ENCODE data around the gene DYSF. TPM values are rescaled to one million over a fixed set of nuclear protein-coding genes. Genes with fewer than 3 reads are reported as not detected.

The DYSF gene
- total RNA-seq, 2 experiments from 2014 or later, result not detected

GRCh38 chr2:71728036-71728435 is 274.7 kb downstream of the DYSF start:
- H3K4me1 ChIP-seq (ENCODE audit: insufficient read depth, low read length, poor library complexity, severe bottlenecking), result no peaks in the 10 kb centered on the region
- CTCF ChIA-PET (ENCODE audit: unreplicated experiment), result no interaction called here
- H3K4me3 ChIP-seq (ENCODE audit: low read depth, low read length, poor library complexity, severe bottlenecking), result no peak overlapping the region
- H3K9me2 ChIP-seq (ENCODE audit: insufficient read depth, low read length), result no peaks in the 10 kb centered on the region
- TF ChIP-seq EZH2phosphoT487 (IDR thresholded peaks at IDR 0.05; ENCODE audit: borderline replicate concordance, low read depth, low read length) (no peak), CTCF (conservative IDR thresholded peaks at IDR 0.05; ENCODE audit: low read length) (no peak)
- H3K27ac ChIP-seq (ENCODE audit: low read depth, low read length, poor library complexity, severe bottlenecking), result no peak overlapping the region
- no peak for DNase-seq (ENCODE audit: low spot score)
- no peaks in the 10 kb centered on the region for H3K36me3 ChIP-seq (ENCODE audit: insufficient read depth, low read length)
- H3K4me2 ChIP-seq (ENCODE audit: low read length), result no peak overlapping the region
- no peak overlapping the region for H2AFZ ChIP-seq (ENCODE audit: low read length)
- POLR2A ChIA-PET, result no interaction called here
- BruUV-seq (replicated peaks), result no TSS peak
- H3K9me3 ChIP-seq (ENCODE audit: low read length), result peaks cover 9% of the 10 kb centered on the region; the same call in 1 of the 2 replicates
- H3K79me2 ChIP-seq (ENCODE audit: insufficient read depth, low read depth, low read length), result no peaks in the 10 kb centered on the region
- H4K20me1 ChIP-seq (ENCODE audit: insufficient read depth, low read length), result no peaks in the 10 kb centered on the region
- intact Hi-C loops (cut with micrococcal nuclease; ENCODE audit: unreplicated experiment), result no loop called here

GRCh38 chr2:71730785-71731383 is 277.5 kb downstream of the DYSF start:
- Histone ChIP-seq H4K20me1 (ENCODE audit: insufficient read depth, low read length) (no peaks in the 10 kb centered on the region), H2AFZ (ENCODE audit: low read length) (no peak overlapping the region), H3K4me1 (ENCODE audit: insufficient read depth, low read length, poor library complexity, severe bottlenecking) (no peaks in the 10 kb centered on the region), H3K79me2 (ENCODE audit: insufficient read depth, low read depth, low read length) (no peaks in the 10 kb centered on the region), H3K4me2 (ENCODE audit: low read length) (no peak overlapping the region), H3K9me2 (ENCODE audit: insufficient read depth, low read length) (no peaks in the 10 kb centered on the region), H3K27ac (ENCODE audit: low read depth, low read length, poor library complexity, severe bottlenecking) (no peak overlapping the region), H3K9me3 (ENCODE audit: low read length) (no peaks in the 10 kb centered on the region), H3K4me3 (ENCODE audit: low read depth, low read length, poor library complexity, severe bottlenecking) (no peak overlapping the region), H3K36me3 (ENCODE audit: insufficient read depth, low read length) (no peaks in the 10 kb centered on the region)
- POLR2A ChIA-PET, result no interaction called here
- no peak for TF ChIP-seq CTCF (conservative IDR thresholded peaks at IDR 0.05; ENCODE audit: low read length)
- no peak for TF ChIP-seq EZH2phosphoT487 (IDR thresholded peaks at IDR 0.05; ENCODE audit: borderline replicate concordance, low read depth, low read length)
- CTCF ChIA-PET (ENCODE audit: unreplicated experiment), result no interaction called here
- intact Hi-C loops (cut with micrococcal nuclease; ENCODE audit: unreplicated experiment), result no loop called here
- no peak for DNase-seq (ENCODE audit: low spot score)
- BruUV-seq (replicated peaks), result no TSS peak

GRCh38 chr2:71734620-71735019 is 281.3 kb downstream of the DYSF start:
- BruUV-seq (replicated peaks), result no TSS peak
- no peaks in the 10 kb centered on the region for H4K20me1 ChIP-seq (ENCODE audit: insufficient read depth, low read length)
- no peak overlapping the region for H2AFZ ChIP-seq (ENCODE audit: low read length)
- no peaks in the 10 kb centered on the region for H3K9me3 ChIP-seq (ENCODE audit: low read length)
- no peak overlapping the region for H3K4me3 ChIP-seq (ENCODE audit: low read depth, low read length, poor library complexity, severe bottlenecking)
- H3K4me2 ChIP-seq (ENCODE audit: low read length), result no peak overlapping the region
- H3K36me3 ChIP-seq (ENCODE audit: insufficient read depth, low read length), result no peaks in the 10 kb centered on the region
- no peaks in the 10 kb centered on the region for H3K79me2 ChIP-seq (ENCODE audit: insufficient read depth, low read depth, low read length)
- no peak overlapping the region for H3K27ac ChIP-seq (ENCODE audit: low read depth, low read length, poor library complexity, severe bottlenecking)
- H3K9me2 ChIP-seq (ENCODE audit: insufficient read depth, low read length), result no peaks in the 10 kb centered on the region
- TF ChIP-seq EZH2phosphoT487 (IDR thresholded peaks at IDR 0.05; ENCODE audit: borderline replicate concordance, low read depth, low read length) (no peak), CTCF (conservative IDR thresholded peaks at IDR 0.05; ENCODE audit: low read length) (no peak)
- no peaks in the 10 kb centered on the region for H3K4me1 ChIP-seq (ENCODE audit: insufficient read depth, low read length, poor library complexity, severe bottlenecking)
- intact Hi-C loops (cut with micrococcal nuclease; ENCODE audit: unreplicated experiment), result no loop called here
- DNase-seq (ENCODE audit: low spot score), result no peak
- POLR2A ChIA-PET, result no interaction called here
- CTCF ChIA-PET (ENCODE audit: unreplicated experiment), result no interaction called here
